ENCODE measurements around the gene CAMK1.

GRCh38 chr3:9797196-9797945 lies 27.6 kb upstream of the CAMK1 start:
- TF ChIP-seq CTCF (IDR thresholded peaks at IDR 0.05 in 8 of 11, conservative IDR thresholded peaks at IDR 0.05 in 3 of 11) (no peak), POLR2A (IDR thresholded peaks at IDR 0.05) (no peak)
